ENCODE data around the gene HSF4.

GRCh38 chr16:67166110-67166547 lies 1.6 kb downstream of the HSF4 start:
- TF ChIP-seq POLR2A (IDR thresholded peaks at IDR 0.05; ENCODE audit: low read length) (no peak), ZNF302 (CRISPR knock-in tag; IDR thresholded peaks at IDR 0.05) (no peak), CTCF (IDR thresholded peaks at IDR 0.05) (no peak), SREBF2 (IDR thresholded peaks at IDR 0.05) (no peak), BCL3 (IDR thresholded peaks at IDR 0.05) (no peak), E2F6 (IDR thresholded peaks at IDR 0.05; ENCODE audit: borderline replicate concordance, low read depth) (no peak), POLR2AphosphoS2 (conservative IDR thresholded peaks at IDR 0.05; ENCODE audit: low read length) (no peak), SMC3 (IDR thresholded peaks at IDR 0.05) (no peak), NR3C1 (IDR thresholded peaks at IDR 0.05) (no peak), JUNB (IDR thresholded peaks at IDR 0.05) (no peak), RAD21 (conservative IDR thresholded peaks at IDR 0.05 in 1 of 2, IDR thresholded peaks at IDR 0.05 in 1 of 2) (no peak), BHLHE40 (IDR thresholded peaks at IDR 0.05; ENCODE audit: low read depth, low read length) (no peak), ZFP36 (IDR thresholded peaks at IDR 0.05; ENCODE audit: borderline replicate concordance, partially characterized antibody) (no peak)
